Measurements from ENCODE around the gene KRT4.
"Not testable (repeated sequence)": the region's sequence is repeated elsewhere in the genome, so short reads cannot be mapped to it uniquely, and the experiment has no call there.

The KRT4 gene

DNA sequence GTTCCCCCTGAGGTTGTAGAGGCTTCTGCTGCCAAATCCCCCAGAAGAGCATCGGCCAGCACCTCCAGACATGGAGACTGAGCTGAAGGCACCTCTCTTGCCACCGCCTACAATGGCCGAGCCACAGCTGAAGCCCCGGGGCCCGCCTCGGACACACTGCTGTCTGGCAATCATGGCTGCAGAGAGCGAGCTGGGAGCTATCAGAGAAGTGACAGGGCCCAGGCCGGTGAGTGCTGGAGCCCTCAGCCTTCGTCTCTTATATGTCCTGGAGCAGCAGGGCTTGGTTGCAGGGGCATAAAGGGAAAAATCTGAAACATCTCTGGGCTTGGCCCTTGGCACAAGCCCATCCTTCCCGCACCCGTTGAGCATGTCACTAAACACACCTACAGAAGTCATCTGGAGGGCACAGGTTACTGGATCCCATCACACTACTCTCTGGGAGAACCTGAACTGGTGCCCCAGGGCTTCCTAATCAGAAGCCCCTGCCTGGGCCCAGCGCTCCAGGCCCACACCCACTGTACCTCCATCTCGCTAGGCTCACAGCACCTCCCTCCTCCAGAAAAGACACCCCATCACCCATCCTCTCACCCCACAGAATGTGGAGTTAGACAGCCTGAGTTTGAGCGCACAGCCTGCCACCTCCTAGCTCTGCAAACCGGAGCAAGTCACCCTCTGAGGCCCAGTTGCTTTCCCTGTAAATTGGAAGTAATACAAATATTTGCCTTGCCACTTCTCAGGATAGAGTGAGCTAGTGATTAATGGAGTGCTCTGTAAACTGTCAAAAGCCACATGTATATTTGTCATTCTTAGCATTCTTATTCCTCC, at the start of gene KRT4:
KRT4 (minus strand) TSS at position 232 of the 825 bp plus-strand sequence; CDS start at position 174, 58 bp downstream.
- DNase-seq (ENCODE audit: low spot score) = no peak

DNA sequence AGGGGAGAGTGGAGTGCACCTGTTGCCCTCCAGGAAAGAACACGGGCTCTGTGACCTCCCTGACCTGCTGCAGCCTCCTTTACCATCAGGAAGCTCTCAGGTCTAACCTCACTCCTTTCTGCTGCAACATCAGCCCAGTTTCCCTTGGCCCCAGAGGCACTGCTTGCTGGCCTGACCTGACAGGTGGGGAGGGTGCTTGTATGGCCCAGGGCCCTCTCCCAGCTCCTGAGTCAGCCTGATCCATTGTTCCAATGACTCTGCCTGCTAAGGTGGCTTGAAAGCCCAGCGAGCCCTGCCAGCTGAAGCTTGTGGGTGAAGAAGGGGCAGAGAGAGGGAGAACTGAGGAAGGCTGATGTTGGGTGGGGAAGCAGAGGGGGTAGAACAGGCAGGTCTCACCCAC, 48.1 kb upstream of the KRT4 start:
- no peak for DNase-seq (ENCODE audit: low spot score)

DNA sequence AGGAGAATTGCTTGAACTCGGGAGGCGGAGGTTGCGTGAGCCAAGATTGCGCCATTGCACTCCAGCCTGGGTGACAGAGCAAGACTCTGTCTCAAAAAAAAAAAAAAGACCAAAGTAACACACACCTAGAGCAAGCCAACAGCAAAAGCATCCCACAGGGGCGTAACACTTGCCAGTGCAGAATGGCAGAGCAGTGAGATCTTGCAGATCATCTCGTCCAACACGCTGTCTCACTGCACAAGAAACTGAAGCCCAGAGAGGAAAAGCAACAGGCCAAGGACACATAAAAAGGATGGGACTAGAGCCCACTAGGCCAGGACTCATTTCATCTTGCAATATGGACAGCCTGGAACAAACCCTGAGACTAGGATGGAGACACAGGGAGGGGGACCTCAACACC, 47.6 kb upstream of the KRT4 start:
- no peak for DNase-seq (ENCODE audit: low spot score)

DNA sequence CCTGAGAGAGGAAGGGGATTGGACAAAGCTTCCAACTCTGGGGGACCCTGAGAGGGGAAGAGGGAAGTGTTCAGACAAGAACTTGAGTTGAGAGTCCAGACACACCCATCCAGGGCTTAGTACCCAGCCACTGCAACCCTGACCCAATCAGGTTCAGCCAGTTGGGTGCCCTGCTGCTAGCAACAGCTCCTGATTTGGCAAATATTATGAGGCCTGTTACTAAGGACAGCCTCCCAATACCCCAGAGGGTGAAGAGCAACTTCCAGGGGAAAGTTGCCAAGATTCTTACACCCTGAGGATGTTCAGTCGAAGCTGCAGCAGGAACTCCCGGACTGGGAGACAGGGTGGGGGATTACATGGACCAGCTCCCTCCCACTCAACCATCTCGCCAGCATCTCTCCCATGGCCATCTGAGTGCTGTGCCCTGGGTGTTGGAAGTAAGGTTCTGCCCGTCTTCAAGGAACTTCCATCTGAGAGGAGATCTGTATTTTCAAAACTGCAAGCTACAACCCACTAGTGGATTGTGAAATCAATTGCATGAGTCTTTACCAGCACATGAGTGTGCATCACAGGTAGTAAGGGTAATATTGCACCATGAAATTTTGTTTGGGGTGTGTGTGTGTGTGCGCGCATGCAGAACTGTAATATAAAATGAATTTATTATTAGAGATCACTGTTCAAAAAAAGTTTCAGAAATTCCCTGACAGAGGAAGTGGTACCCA, 46.3 kb upstream of the KRT4 start:
- no peak for DNase-seq (ENCODE audit: low spot score)

DNA sequence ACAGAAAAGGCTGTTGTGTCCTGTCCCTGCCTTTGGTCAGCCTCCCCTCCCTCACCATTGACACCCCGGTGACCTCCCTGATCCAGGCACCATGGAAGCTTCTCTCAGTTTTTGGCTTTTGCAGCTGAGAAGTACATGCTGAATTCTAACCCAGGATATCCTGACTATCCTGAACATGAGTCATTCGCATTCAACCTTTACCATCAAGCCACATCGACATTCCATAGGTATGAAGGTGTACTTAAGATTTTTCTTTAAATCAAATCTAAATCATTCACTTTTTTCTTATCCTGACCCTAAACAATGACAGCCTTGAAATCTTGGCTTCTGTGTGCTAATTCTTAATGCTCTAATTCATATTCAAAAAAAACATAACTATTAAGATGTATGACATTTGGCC, 43.6 kb upstream of the KRT4 start:
- DNase-seq (ENCODE audit: low spot score) = no peak

DNA sequence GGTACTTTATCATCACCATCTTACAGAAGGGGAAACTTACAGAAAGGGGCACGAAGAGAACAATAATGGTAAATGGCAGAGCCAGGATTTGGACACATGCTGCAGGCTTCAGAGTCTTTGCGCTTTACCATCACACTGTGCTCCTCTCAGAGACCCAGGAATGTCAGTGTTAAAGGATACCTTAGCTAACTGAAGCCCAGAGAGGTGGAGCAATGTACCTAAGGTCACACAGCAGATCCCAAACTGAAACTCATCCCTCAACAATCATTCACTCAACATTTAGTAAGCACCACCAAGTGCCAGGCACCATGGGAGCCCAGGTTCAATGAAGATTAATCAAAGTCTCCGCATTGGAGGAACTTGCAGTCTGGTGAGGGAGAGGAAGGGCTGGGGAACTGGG, 42.9 kb upstream of the KRT4 start:
- no peak for DNase-seq (ENCODE audit: low spot score)

DNA sequence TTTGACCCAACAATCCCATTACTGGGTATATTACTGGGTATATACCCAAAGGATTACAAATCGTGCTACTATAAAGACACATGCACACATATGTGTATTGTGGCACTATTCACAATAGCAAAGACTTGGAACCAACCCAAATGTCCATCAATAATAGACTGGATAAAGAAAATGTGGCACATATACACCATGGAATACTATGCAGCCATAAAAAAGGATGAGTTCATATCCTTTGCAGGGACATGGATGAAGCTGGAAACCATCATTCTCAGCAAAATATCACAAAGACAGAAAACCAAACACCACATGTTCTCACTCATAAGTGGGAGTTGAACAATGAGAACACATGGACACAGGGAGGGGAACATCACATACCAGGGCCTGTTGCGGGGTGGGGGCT, 42.2 kb upstream of the KRT4 start:
- DNase-seq (ENCODE audit: low spot score) = not testable (repeated sequence)

DNA sequence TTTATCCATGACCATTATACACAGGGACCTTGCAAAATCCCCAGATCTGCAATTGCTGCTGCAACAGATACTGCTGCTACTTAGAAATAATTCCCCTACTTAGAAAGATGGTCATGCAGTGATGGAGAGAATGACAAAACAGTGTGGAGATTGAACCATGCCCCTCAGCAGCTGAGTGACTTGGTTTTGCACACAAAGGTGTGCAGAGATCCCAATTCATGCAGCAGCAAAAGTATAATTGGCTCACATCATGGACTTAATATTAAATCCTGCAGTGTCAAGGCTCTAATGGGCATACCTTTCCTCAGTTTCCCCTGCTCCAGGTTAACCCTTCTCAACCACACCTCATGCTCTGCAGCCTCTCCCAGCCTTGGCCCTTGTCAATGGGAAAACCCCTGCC, 37.9 kb upstream of the KRT4 start:
- DNase-seq (ENCODE audit: low spot score) = no peak

DNA sequence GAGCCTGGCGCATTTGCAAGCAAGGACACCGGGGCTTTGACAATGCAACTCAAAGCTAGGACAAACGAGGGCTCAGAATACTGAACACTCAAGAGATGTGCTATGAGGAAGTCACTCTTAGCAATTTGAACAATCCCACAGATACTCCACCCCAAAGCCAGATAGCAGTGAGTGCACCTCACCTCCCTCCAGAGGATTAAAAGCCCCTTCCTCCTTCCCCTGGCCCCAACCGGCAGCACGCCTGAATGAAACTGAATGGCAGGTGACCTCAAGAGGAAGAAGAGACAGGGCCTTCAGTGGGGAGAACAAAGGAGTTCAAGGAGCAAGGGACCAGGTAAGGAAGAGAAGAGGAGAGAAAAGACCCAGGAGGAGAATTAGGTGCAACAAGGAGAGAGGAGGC, 36.8 kb upstream of the KRT4 start:
- DNase-seq (ENCODE audit: low spot score) = no peak

DNA sequence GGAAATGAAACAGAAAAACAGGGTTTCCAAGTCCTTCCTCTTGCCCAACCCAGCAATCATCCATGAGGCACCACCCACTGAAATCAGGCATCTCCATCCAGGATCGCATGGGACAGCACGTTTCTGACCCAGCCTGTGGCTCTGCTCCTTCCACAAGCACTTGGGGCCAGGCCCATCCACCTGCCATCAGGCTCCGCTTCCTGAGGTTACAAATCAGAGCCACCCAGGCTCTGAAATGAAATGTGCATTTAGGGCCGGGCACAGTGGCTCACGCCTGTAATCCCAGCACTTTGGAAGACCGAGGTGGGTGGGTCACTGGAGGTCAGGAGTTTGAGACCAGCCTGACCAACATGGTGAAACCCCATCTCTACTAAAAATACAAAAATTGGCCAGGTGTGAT, 35.6 kb upstream of the KRT4 start:
- no peak for DNase-seq (ENCODE audit: low spot score)

DNA sequence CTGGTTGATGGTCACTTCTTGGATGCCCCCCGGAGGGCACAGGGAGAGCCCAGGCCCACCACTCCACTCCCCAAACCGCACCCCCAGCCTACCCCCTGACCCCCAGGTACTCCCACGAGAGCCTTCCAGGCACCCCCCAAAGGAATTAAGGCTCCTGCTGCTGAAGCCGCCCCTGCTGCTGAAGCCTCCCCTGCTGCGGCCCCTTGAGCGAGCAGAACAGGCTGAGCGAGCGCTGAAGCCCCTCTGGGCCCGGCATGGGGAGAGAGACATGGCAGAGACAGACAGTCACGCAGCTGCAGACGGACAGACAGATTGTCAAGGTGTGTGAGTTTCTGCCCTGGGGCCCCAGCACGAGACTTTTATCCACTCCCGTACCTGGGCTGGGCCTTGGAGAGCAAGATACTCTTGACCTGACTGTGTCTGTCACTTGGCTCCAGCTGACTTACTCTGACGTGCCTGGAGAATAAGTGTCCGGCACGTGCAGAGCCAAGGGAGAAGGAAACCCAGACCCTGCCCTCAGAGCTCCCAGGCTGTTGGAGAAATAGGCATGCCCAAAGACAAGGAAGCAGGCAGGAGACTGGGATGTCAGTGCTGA, 34.8 kb upstream of the KRT4 start, which contains the start of gene KRT78:
KRT78 (minus strand) TSS at position 334 of the 595 bp plus-strand sequence; CDS start at position 270, 64 bp downstream.
- DNase-seq (ENCODE audit: low spot score) = no peak

DNA sequence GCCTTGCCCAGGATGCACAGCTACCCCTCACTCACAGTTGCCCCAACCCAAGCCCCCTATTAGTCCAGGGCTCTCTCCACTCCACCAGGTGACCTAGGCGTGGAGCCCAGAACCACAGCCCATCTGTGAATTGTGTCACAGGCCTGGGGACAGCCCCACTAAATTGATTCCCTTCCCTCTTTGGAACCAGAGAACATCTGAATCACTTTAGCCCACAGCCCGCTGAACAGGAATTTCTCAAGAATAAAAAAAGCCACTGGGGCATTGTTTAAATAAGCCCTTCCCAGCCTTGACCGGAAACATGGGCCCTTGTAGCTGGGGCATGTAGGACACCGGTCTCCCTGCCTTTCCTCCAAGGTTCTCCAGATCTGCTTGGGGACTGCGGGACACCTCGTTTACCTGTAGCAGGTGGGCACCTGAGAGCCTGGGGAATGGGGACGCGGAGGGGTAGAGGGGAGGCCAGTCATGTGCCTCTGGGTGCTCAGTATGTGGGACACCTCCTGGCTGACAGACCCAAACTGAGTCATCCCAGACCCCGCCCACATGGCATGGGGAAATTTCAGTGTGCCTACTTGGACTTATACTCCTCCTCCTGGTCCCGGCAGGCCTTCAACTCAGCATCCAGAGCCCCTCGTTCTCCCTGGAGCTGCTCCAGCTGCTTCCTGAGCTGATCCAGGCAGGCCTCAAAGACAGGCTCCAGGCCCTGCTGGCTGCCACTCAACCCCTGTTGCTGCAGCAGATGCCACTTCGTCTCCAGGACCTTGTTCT, 33.6 kb upstream of the KRT4 start:
- no peak for DNase-seq (ENCODE audit: low spot score)

DNA sequence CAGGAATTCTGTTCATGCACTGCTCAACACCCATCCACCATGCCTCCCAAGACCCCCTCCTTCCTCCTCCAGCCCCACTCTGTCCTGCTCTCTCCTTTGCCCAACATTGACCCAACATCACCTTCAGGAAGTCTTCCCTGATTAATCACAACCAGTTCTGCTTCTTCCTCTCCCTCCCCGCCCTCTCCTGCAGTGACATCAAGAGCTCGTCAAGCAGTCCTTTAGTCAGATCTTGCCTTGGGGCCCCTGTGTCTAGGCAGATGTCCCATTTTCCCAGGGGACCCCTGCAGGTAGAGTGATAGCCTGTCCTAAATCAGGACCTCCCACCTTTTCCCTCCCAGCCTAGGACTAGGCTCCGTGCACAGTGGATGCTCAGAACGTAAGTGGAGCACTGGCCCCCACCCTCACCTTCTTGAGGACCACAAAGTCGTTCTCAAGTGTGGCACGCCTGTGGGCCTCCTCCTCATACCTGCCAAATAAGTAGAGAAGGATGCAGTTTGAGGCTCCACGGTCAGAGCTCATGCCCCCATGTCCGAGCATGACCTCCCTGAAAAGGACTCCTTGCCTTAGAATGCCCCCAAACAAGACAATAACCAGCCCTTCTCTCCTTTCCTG, 32.5 kb upstream of the KRT4 start:
- no peak for DNase-seq (ENCODE audit: low spot score)

DNA sequence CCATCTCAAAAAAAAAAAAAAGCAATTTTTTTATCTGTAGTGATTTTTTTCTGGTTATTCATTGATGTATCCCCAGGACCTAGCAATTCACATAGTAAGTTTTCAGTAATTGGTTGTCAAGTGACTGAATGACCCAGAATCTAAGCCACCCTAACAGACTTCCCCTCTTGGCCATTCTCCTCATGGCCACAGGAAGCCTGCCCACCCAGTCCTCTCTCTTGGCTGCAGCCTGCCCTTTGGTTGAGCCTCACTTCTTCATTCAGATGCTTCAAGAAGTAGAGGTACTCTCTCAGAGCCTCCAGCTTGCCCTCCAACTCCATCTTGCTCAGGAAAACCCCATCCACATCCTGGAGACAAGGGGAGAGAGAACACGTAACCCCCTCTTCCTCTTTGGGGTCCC, 32.0 kb upstream of the KRT4 start:
- DNase-seq (ENCODE audit: low spot score) = no peak

DNA sequence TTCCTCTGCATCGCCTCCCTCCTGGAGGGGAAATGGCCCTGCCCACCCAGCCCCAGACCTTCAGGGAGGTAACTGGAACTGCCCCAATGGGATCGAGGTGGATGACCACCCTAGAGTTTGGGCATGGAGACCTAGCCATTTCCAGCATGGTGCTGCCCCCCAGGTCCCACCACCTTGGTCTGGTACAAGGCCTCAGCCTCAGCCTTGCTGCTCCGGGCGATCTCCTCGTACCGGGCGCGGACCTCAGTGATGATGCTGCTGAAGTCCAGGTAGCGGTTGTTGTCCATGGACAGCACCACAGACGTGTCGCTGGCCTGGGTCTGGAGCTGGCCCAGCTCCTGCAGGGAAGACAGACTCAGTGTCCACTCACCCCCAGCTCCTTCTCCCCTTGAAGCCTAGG, 30.5 kb upstream of the KRT4 start:
- no peak for DNase-seq (ENCODE audit: low spot score)

DNA sequence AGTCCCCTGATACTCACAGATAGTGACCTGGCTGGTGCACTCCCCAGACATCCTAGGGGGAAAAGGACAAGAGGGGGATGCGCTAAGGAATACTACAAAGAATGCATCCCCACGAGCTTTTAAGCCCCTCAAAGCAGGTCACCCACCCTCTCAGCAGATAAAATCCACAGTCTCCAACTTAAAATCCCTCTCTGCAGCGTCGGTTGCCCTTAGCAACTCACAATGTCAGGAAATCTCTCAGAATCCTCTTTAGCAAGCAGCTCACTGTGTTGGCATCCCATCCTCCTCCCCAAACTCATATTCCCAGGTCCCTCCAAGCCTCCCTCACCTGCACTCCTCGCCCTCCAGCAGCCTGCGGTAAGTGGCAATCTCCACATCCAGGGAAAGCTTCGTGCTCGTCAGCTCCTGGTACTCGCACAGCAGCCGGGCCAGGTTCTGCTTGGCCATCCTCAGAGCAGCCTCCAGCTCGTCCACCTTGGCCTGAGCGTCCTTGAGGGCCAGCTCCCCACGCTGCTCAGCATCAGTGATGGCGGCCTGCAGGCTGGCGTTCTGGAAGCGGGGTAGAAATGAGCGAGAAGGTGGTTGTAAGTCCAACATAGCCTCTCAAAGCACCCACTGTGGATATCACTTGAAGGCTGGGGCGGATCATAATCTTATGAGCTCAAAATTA, 25.7 kb upstream of the KRT4 start:
- DNase-seq (ENCODE audit: low spot score) = no peak

DNA sequence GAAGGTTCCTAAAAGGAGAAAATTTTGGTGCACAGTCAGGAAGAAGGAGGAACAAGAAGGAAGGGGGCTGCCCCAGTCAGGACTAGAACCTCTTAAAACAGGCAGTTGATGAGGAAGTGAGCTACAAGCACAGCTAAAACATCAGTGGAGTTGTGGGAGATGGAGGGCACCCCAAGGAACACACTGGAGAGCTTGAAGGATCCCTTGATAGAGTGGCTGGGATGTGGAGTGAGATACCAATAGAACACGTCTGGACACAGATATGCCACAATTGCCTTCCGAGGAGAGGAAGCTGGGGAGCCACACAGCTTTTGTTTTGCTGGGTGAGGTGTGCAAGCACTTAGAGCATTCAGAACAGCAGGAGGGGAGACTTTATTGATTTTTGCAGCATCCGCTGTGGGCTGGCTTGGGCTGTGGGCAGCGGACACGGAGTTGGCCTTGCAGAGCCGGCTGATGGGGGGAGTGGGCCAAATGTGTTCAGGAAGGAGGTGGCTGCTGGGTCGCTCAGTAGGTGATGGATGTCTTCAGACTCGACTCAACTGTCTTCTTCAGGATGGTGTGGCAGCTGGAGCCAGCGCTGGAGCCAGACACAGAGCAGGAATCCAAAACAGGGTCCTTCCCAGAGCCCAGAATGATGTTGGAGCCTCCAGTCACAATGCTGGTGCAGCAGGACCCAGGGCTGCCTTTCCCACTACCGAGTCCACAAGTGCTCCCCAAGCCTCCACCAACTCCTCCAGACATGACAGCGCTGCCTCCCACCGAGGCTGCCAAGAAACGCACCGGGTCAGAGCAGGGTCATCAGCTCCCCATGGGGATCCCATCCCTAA, 24.9 kb upstream of the KRT4 start:
- no peak for DNase-seq (ENCODE audit: low spot score)

DNA sequence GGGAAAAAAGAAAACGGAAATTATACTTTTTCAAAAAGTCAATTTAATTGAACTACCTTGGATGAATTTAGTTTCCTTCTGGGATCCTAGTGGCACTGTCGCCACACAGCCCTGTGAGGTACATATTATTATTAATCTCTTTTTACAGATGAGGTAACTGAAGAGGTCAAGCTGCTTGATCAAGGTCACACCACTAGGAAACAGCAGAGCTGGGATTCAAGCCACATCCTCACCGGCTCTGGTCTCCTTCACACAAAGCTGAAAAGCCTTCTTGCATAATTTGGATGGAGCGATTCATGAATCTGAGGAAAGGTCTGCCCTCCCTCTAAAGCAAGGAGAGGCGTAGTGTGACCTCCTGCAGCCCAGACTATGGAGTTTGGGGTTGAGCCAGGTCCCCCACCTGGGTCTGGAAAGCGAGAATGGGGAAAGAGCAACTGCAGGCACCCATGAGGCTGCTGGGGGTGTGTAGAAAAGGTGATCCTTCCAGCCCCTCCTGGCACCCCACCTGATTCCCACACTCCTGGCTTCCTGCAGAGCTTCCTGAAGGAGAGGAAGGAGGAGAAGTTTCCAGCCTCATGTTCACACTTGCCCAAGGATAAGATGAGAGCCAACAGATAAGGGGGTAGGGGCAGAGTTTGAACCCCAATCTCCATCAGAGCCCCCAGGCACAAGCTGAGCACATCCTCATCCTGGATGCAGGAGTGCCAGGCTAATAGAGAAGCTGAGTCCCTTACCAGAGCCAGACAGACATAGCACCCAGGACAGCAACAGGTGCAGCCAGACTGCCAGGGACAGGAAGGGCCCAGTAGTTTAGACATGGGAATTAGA, 24.1 kb upstream of the KRT4 start:
- no peak for DNase-seq (ENCODE audit: low spot score)

DNA sequence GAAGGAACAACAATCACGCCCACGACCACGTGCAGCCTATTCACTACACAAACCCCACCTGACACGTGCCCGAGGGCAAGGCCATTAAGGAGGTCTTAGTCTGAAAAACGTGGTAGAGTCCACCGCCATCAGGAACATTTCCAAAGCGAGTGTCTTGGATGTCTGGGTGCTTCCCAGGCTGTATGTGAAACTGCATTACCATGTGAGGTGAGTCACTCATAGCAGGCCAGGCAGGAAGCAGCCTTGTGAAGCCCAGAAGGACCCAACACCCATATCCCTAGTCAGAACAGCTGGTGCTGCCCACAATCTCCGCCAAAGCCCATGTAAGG, 23.5 kb upstream of the KRT4 start:
- DNase-seq (ENCODE audit: low spot score) = no peak

Data from cerebellar cortex (tissue), 1 donor.